ENCODE measurements around the gene CLDN34.

GRCh38 chrX:9953396-9953795 lies 13.8 kb upstream of the CLDN34 start:
- TF ChIP-seq POLR2AphosphoS5 (IDR thresholded peaks at IDR 0.05; ENCODE audit: low read depth, low read length) (no peak), TAF1 (IDR thresholded peaks at IDR 0.05; ENCODE audit: low read depth, low read length) (no peak), POLR2A (IDR thresholded peaks at IDR 0.05; ENCODE audit: low read depth, low read length) (no peak), PAX5 (IDR thresholded peaks at IDR 0.05; ENCODE audit: insufficient read depth, low read length, severe bottlenecking) (no peak), SPI1 (IDR thresholded peaks at IDR 0.05; ENCODE audit: low read depth, low read length) (no peak)
